ENCODE results near the gene MT1A. TPM values are rescaled to one million over a fixed set of nuclear protein-coding genes. Genes with fewer than 3 reads are reported as not detected.

The MT1A gene
- total RNA-seq, 1 donor from 2014 or later = not detected

DNA sequence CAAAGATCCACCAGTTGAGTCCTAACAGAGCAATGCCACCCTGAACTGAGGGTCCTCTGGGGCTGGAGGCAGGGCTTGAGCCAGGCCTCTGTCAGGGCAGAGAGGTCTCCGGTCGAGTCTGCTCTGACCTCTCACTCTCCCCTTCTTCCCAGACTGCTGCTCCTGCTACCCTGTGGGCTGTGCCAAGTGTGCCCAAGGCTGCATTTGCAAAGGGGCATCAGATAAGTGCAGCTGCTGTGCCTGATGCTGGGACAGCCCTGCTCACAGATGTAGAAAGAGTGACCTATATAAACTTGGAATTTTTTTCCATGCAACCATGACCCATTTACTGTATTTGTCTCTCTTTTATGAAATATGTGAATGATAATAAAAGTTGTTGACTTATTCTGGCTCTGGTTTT, 10.8 kb downstream of the MT1A start:
- Histone ChIP-seq H3K4me2 (ENCODE audit: low read length) (no peak overlapping the region), H3K27ac (ENCODE audit: low read depth, low read length) (no peak overlapping the region), H3K9ac (ENCODE audit: low read length) (no peak overlapping the region), H3K79me2 (ENCODE audit: insufficient read depth, low read length) (no peaks in the 10 kb centered on the region), H3K9me3 (ENCODE audit: insufficient read depth, low read depth, low read length) (no peaks in the 10 kb centered on the region), H3K4me1 (ENCODE audit: insufficient read depth, low read length) (peaks cover 2% of the 10 kb centered on the region), H2AFZ (ENCODE audit: low read depth, low read length) (no peak overlapping the region), H3K4me3 (ENCODE audit: insufficient read depth, low read depth, low read length) (no peak overlapping the region), H4K20me1 (ENCODE audit: insufficient read depth, low read length) (no peaks in the 10 kb centered on the region), H3K27me3 (ENCODE audit: insufficient read depth, low read length) (peaks cover 87% of the 10 kb centered on the region), H3K36me3 (ENCODE audit: insufficient read depth, low read length) (no peaks in the 10 kb centered on the region)
- DNase-seq (ENCODE audit: low read depth) = no peak
- no peaks in the 10 kb centered on the region for H3K9me3 Mint-ChIP-seq (ENCODE audit: unreplicated experiment)
- TF ChIP-seq, protein P1, sequence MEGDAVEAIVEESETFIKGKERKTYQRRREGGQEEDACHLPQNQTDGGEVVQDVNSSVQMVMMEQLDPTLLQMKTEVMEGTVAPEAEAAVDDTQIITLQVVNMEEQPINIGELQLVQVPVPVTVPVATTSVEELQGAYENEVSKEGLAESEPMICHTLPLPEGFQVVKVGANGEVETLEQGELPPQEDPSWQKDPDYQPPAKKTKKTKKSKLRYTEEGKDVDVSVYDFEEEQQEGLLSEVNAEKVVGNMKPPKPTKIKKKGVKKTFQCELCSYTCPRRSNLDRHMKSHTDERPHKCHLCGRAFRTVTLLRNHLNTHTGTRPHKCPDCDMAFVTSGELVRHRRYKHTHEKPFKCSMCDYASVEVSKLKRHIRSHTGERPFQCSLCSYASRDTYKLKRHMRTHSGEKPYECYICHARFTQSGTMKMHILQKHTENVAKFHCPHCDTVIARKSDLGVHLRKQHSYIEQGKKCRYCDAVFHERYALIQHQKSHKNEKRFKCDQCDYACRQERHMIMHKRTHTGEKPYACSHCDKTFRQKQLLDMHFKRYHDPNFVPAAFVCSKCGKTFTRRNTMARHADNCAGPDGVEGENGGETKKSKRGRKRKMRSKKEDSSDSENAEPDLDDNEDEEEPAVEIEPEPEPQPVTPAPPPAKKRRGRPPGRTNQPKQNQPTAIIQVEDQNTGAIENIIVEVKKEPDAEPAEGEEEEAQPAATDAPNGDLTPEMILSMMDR (IDR thresholded peaks at IDR 0.05; ENCODE audit: insufficient read depth, low read depth, low read length) = no peak
- TF ChIP-seq EZH2 (IDR thresholded peaks at IDR 0.05; ENCODE audit: insufficient read depth, low read length) = no peak
- H3K27me3 Mint-ChIP-seq (ENCODE audit: low read depth, unreplicated experiment) = peaks cover 91% of the 10 kb centered on the region
- H3K4me1 Mint-ChIP-seq (ENCODE audit: low read depth, unreplicated experiment) = no peaks in the 10 kb centered on the region
- H3K4me3 Mint-ChIP-seq (ENCODE audit: unreplicated experiment) = no peak overlapping the region
- no peaks in the 10 kb centered on the region for H3K36me3 Mint-ChIP-seq (ENCODE audit: low read depth, unreplicated experiment)
- no peak overlapping the region for H3K27ac Mint-ChIP-seq (ENCODE audit: unreplicated experiment)
- no peak for FAIRE-seq

DNA sequence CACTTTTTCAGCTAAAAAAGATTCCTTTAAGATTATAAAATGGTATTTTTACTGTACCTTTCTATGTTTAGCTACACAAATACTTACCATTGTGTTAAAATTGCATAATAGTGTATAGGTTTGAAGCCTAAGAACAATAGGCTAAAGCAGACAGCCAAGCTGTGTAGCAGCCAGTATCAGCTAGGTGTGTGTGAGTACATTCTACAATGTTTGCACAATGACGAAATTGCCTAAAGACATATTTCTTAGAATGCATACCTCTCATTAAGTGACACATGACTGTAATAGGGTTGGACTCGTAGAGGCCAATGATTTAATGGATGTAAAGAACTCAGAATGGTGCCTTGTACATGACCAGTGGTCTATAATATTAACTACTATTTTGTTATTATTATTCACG, 11.4 kb downstream of the MT1A start:
- no peak overlapping the region for H3K27ac ChIP-seq (ENCODE audit: low read depth, low read length)
- peaks cover 4% of the 10 kb centered on the region for H3K4me1 ChIP-seq (ENCODE audit: insufficient read depth, low read length)
- Mint-ChIP-seq H3K27me3 (ENCODE audit: low read depth, unreplicated experiment) (peaks cover 90% of the 10 kb centered on the region), H3K9me3 (ENCODE audit: unreplicated experiment) (no peaks in the 10 kb centered on the region), H3K27ac (ENCODE audit: unreplicated experiment) (no peak overlapping the region), H3K4me1 (ENCODE audit: low read depth, unreplicated experiment) (no peaks in the 10 kb centered on the region), H3K4me3 (ENCODE audit: unreplicated experiment) (no peak overlapping the region), H3K36me3 (ENCODE audit: low read depth, unreplicated experiment) (no peaks in the 10 kb centered on the region)
- no peak overlapping the region for H3K4me2 ChIP-seq (ENCODE audit: low read length)
- DNase-seq (ENCODE audit: low read depth) = no peak
- H2AFZ ChIP-seq (ENCODE audit: low read depth, low read length) = no peak overlapping the region
- no peak for FAIRE-seq
- no peaks in the 10 kb centered on the region for H3K9me3 ChIP-seq (ENCODE audit: insufficient read depth, low read depth, low read length)
- no peak for TF ChIP-seq EZH2 (IDR thresholded peaks at IDR 0.05; ENCODE audit: insufficient read depth, low read length)
- TF ChIP-seq, protein P1 (IDR thresholded peaks at IDR 0.05; ENCODE audit: insufficient read depth, low read depth, low read length) = no peak
- H3K9ac ChIP-seq (ENCODE audit: low read length) = no peak overlapping the region
- no peak overlapping the region for H3K4me3 ChIP-seq (ENCODE audit: insufficient read depth, low read depth, low read length)
- no peaks in the 10 kb centered on the region for H4K20me1 ChIP-seq (ENCODE audit: insufficient read depth, low read length)
- no peaks in the 10 kb centered on the region for H3K36me3 ChIP-seq (ENCODE audit: insufficient read depth, low read length)
- no peaks in the 10 kb centered on the region for H3K79me2 ChIP-seq (ENCODE audit: insufficient read depth, low read length)
- peaks cover 81% of the 10 kb centered on the region for H3K27me3 ChIP-seq (ENCODE audit: insufficient read depth, low read length)

DNA sequence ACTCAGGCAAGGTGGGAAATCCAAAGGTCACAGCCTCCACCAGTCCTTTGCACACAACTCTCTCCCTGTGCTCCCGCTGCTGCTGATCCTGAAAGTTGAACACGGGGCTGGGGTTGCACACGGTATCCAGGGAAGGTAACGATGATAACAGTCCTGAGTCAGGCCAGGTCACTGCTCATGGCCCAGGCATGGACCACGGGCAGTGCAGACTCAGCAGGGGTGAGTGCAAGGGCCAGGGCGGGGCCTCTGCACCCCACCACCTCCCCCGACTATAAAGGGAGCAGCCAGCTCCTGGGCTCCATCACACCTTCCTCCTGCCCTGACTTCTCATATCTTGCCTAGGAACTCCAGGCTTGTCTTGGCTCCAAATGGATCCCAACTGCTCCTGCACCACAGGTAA, 13.1 kb downstream of the MT1A start, which contains the start of gene MT1B:
Gene MT1B, plus strand, starts transcription at position 301 of the 400 bp plus-strand sequence. Its CDS starts 68 bp downstream, at position 369.
- H3K27me3 Mint-ChIP-seq (ENCODE audit: low read depth, unreplicated experiment) = peaks cover 85% of the 10 kb centered on the region
- FAIRE-seq (no peak), DNase-seq (ENCODE audit: low read depth) (no peak)
- peaks cover 4% of the 10 kb centered on the region for H3K4me1 ChIP-seq (ENCODE audit: insufficient read depth, low read length)
- no peak within 1 kb of the TSS for H3K4me2 ChIP-seq (ENCODE audit: low read length)
- H3K27ac Mint-ChIP-seq (ENCODE audit: unreplicated experiment) = no peak within 1 kb of the TSS
- H2AFZ ChIP-seq (ENCODE audit: low read depth, low read length) = no peak within 1 kb of the TSS
- TF ChIP-seq, protein P1 (IDR thresholded peaks at IDR 0.05; ENCODE audit: insufficient read depth, low read depth, low read length) = no peak
- no peak for TF ChIP-seq EZH2 (IDR thresholded peaks at IDR 0.05; ENCODE audit: insufficient read depth, low read length)
- H3K9ac ChIP-seq (ENCODE audit: low read length) = no peak within 1 kb of the TSS
- H3K4me3 ChIP-seq (ENCODE audit: insufficient read depth, low read depth, low read length) = no peak within 1 kb of the TSS
- no peak within 1 kb of the TSS for H3K4me3 Mint-ChIP-seq (ENCODE audit: unreplicated experiment)
- no peaks in the 10 kb centered on the region for H3K9me3 ChIP-seq (ENCODE audit: insufficient read depth, low read depth, low read length)
- no peak within 1 kb of the TSS for H3K27ac ChIP-seq (ENCODE audit: low read depth, low read length)
- no peaks in the 10 kb centered on the region for H3K36me3 ChIP-seq (ENCODE audit: insufficient read depth, low read length)
- H4K20me1 ChIP-seq (ENCODE audit: insufficient read depth, low read length) = no peaks in the 10 kb centered on the region
- H3K4me1 Mint-ChIP-seq (ENCODE audit: low read depth, unreplicated experiment) = no peaks in the 10 kb centered on the region
- H3K36me3 Mint-ChIP-seq (ENCODE audit: low read depth, unreplicated experiment) = no peaks in the 10 kb centered on the region
- peaks cover 64% of the 10 kb centered on the region for H3K27me3 ChIP-seq (ENCODE audit: insufficient read depth, low read length)
- H3K9me3 Mint-ChIP-seq (ENCODE audit: unreplicated experiment) = no peaks in the 10 kb centered on the region
- no peaks in the 10 kb centered on the region for H3K79me2 ChIP-seq (ENCODE audit: insufficient read depth, low read length)
